Vagina (tissue), 2 donors: ENCODE data around the gene AKAP6.

Experiments used
- POLR2A ChIP-seq, 2 donors: fragments of 450-650 bp; IDR thresholded peaks; one replicate each; pipeline ENCODE4 v1.6.1; 2017; ENCODE audit warnings: antibody characterized with exemption in 2 of 2, mild to moderate bottlenecking in 2 of 2, moderate library complexity in 2 of 2
- TF ChIP-seq, protein P1 (sequence below), 3 experiments: fragments of 450-650 bp in 2 of 3; fragments of 200-600 bp in 1 of 3; sonication (generic) in 1 of 3; IDR thresholded peaks; one replicate each; pipeline ENCODE4 v1.5.1; 2017 to 2019; ENCODE audit warnings: antibody characterized with exemption in 3 of 3, mild to moderate bottlenecking in 2 of 3, moderate library complexity in 2 of 3

DNA sequence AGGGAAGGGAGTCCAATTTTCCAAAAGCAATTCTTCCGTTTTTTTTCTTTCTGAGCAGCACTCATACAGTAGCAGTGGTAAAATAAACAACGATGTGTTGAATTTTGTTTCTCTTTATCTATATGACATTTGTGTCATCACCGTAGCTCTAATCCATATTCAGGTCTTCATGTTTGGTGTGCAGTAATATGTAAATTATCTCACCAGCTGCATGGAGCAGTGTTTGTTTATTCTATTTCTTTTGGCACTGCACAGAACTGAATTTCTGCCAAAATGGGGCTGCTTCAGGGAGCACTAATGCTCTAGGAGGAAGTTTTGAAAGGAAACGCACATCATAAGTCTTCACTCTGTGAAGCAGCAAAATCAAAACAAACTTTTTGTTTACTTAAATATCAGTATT is 479.5 kb downstream of the AKAP6 start:
- no peak for TF ChIP-seq POLR2A (IDR thresholded peaks at IDR 0.05)
- TF ChIP-seq, protein P1, sequence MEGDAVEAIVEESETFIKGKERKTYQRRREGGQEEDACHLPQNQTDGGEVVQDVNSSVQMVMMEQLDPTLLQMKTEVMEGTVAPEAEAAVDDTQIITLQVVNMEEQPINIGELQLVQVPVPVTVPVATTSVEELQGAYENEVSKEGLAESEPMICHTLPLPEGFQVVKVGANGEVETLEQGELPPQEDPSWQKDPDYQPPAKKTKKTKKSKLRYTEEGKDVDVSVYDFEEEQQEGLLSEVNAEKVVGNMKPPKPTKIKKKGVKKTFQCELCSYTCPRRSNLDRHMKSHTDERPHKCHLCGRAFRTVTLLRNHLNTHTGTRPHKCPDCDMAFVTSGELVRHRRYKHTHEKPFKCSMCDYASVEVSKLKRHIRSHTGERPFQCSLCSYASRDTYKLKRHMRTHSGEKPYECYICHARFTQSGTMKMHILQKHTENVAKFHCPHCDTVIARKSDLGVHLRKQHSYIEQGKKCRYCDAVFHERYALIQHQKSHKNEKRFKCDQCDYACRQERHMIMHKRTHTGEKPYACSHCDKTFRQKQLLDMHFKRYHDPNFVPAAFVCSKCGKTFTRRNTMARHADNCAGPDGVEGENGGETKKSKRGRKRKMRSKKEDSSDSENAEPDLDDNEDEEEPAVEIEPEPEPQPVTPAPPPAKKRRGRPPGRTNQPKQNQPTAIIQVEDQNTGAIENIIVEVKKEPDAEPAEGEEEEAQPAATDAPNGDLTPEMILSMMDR (IDR thresholded peaks at IDR 0.05), result no peak
